H1 (cell line): ENCODE measurements around the gene TOP3A. TPM values are rescaled to one million over a fixed set of nuclear protein-coding genes. Genes with fewer than 3 reads are reported as not detected.
A peak's percentile ranks its signal among the peaks of the same experiment; 100 is the strongest.

Experiments used
- CTCF ChIA-PET: fragments of 300-600 bp; sonication (Branson Sonifier 250); formaldehyde crosslinking; loops from one replicate; lab custom pipeline; 2021; ENCODE audit not compliant: partially characterized antibody; lab: Charles Lee
- POLR2A ChIA-PET: fragments of 300-600 bp; sonication (Branson Sonifier 250); formaldehyde crosslinking; loops from one replicate; lab custom pipeline; 2021; ENCODE audit warnings: inconsistent platforms; ENCODE audit not compliant: partially characterized antibody; lab: Charles Lee
- DNase-seq, 2 experiments: peaks; one replicate each; pipeline versions ENCODE4 v3.0.0 to v3.0.0-alpha.2; 2010 to 2022; ENCODE audit warnings: low spot score in 2 of 2, low read depth in 1 of 2, mixed read lengths in 1 of 2
- FAIRE-seq: peaks from 2 replicates; lab custom pipeline; 2011; peaks lifted over from hg19 to GRCh38; lab: Jason Lieb, UNC
- H2AFZ ChIP-seq: 2 replicates; pipeline ENCODE4 v1.8.1; 2012; ENCODE audit warnings: low read length, inconsistent platforms
- H2AK5ac ChIP-seq: 2 replicates; pipeline ENCODE4 v1.6.1; 2013; ENCODE audit warnings: low read depth, low read length
- H2BK120ac ChIP-seq: replicated peaks from 2 replicates; pipeline ENCODE3; 2013; ENCODE audit warnings: low read depth, low read length, inconsistent platforms
- H2BK12ac ChIP-seq: 2 replicates; pipeline ENCODE4 v1.6.1; 2013; ENCODE audit warnings: low read depth, low read length
- H2BK15ac ChIP-seq: 2 replicates; pipeline ENCODE4 v1.6.1; 2013; ENCODE audit warnings: low read length
- H2BK20ac ChIP-seq: 2 replicates; pipeline ENCODE4 v1.6.1; 2013; ENCODE audit warnings: low read length
- H2BK5ac ChIP-seq: 2 replicates; pipeline ENCODE4 v1.6.1; 2013; ENCODE audit warnings: low read depth, low read length
- H3K14ac ChIP-seq: 2 replicates; pipeline ENCODE4 v1.6.1; 2013; ENCODE audit warnings: inconsistent platforms; ENCODE audit not compliant: insufficient read length
- H3K18ac ChIP-seq: 2 replicates; pipeline ENCODE4 v1.6.1; 2013; ENCODE audit warnings: low read length; ENCODE audit errors: extremely low read depth
- H3K23ac ChIP-seq: 2 replicates; pipeline ENCODE4 v1.6.1; 2013; ENCODE audit warnings: inconsistent platforms; ENCODE audit not compliant: insufficient read length
- H3K23me2 ChIP-seq: 2 replicates; pipeline ENCODE4 v1.6.1; 2013; ENCODE audit warnings: low read depth, low read length
- H3K27ac ChIP-seq: 2 replicates; pipeline ENCODE4 v1.6.1; 2011; ENCODE audit warnings: low read depth, low read length, inconsistent platforms
- H3K27me3 ChIP-seq, 4 experiments: replicated peaks in 1 of 4; 1 replicate in 1 of 4; 2 replicates in 3 of 4; pipeline versions ENCODE4 v1.6.1 to v1.8.1; 2011 to 2013; ENCODE audit warnings: low read length in 3 of 4, mild to moderate bottlenecking in 3 of 4, inconsistent platforms in 2 of 4, mixed read lengths in 2 of 4, moderate library complexity in 1 of 4; ENCODE audit not compliant: control insufficient read depth in 3 of 4, insufficient read depth in 3 of 4; ENCODE audit errors: extremely low read depth in 1 of 4
- H3K36me3 ChIP-seq, 4 experiments: 2 replicates each; pipeline versions ENCODE4 v1.6.1 to v1.8.1; 2011 to 2013; ENCODE audit warnings: mild to moderate bottlenecking in 4 of 4, low read length in 3 of 4, moderate library complexity in 2 of 4, control low read depth in 1 of 4, inconsistent platforms in 1 of 4; ENCODE audit not compliant: insufficient read depth in 4 of 4, control insufficient read depth in 2 of 4
- H3K4ac ChIP-seq: replicated peaks from 2 replicates; pipeline ENCODE3; 2013; ENCODE audit warnings: low read length, low read depth, mixed read lengths, inconsistent platforms; ENCODE audit not compliant: insufficient read length
- H3K4me1 ChIP-seq, 4 experiments: replicated peaks in 1 of 4; 1 replicate in 1 of 4; 2 replicates in 3 of 4; pipeline versions ENCODE4 v1.6.1 to v1.8.1; 2011 to 2013; ENCODE audit warnings: low read length in 3 of 4, inconsistent platforms in 2 of 4, mixed read lengths in 1 of 4; ENCODE audit not compliant: insufficient read depth in 4 of 4, control insufficient read depth in 3 of 4
- H3K4me2 ChIP-seq, 2 experiments: 2 replicates each; pipeline versions ENCODE4 v1.6.1 to v1.8.1; 2011 to 2013; ENCODE audit warnings: low read depth in 2 of 2, low read length in 2 of 2, control low read depth in 1 of 2, inconsistent platforms in 1 of 2, mild to moderate bottlenecking in 1 of 2; ENCODE audit not compliant: insufficient read depth in 1 of 2
- H3K4me3 ChIP-seq, 4 experiments: fragments of 200-600, 300-600 bp in 1 of 4; sonication (generic), shearing (Covaris generic), sonication (Bioruptor Twin) in 1 of 4; 2 replicates each; pipeline versions ENCODE4 v1.5.1 to v1.8.1; 2011 to 2016; ENCODE audit warnings: low read length in 4 of 4, low read depth in 3 of 4, control low read depth in 2 of 4, inconsistent platforms in 2 of 4, mild to moderate bottlenecking in 2 of 4, mixed read lengths in 1 of 4, moderate library complexity in 1 of 4; ENCODE audit not compliant: insufficient read depth in 2 of 4; ENCODE audit errors: extremely low read depth in 1 of 4
- H3K56ac ChIP-seq: replicated peaks from 2 replicates; pipeline ENCODE3; 2013; ENCODE audit warnings: low read depth, mild to moderate bottlenecking, mixed read lengths, low read length, inconsistent platforms; ENCODE audit not compliant: insufficient read length
- H3K79me1 ChIP-seq: 2 replicates; pipeline ENCODE4 v1.6.1; 2013; ENCODE audit warnings: low read depth, low read length, control low read depth
- H3K79me2 ChIP-seq, 2 experiments: 2 replicates each; pipeline versions ENCODE4 v1.6.1 to v1.8.1; 2012 to 2013; ENCODE audit warnings: low read length in 2 of 2, mild to moderate bottlenecking in 2 of 2, inconsistent platforms in 1 of 2; ENCODE audit not compliant: insufficient read depth in 2 of 2, control insufficient read depth in 1 of 2
- H3K9ac ChIP-seq, 4 experiments: replicated peaks in 1 of 4; 1 replicate in 1 of 4; 2 replicates in 3 of 4; pipeline versions ENCODE4 v1.6.1 to v1.8.1; 2011 to 2013; ENCODE audit warnings: low read depth in 3 of 4, low read length in 3 of 4, control low read depth in 2 of 4, mild to moderate bottlenecking in 2 of 4, moderate library complexity in 2 of 4, inconsistent platforms in 1 of 4; ENCODE audit errors: extremely low read depth in 1 of 4
- H3K9me3 ChIP-seq, 2 experiments: 2 replicates each; pipeline versions ENCODE4 v1.6.1 to v1.8.1; 2012 to 2013; ENCODE audit warnings: mild to moderate bottlenecking in 2 of 2, moderate library complexity in 2 of 2, control low read depth in 1 of 2, inconsistent platforms in 1 of 2, low read depth in 1 of 2, low read length in 1 of 2, mixed read lengths in 1 of 2; ENCODE audit not compliant: insufficient read depth in 2 of 2
- H4K20me1 ChIP-seq, 2 experiments: replicated peaks in 1 of 2; 2 replicates each; pipeline versions ENCODE3 to v1.8.1; 2011 to 2013; ENCODE audit warnings: inconsistent platforms in 2 of 2, low read length in 2 of 2, mild to moderate bottlenecking in 1 of 2; ENCODE audit not compliant: insufficient read depth in 2 of 2, control insufficient read depth in 1 of 2
- H4K5ac ChIP-seq: 2 replicates; pipeline ENCODE4 v1.6.1; 2013; ENCODE audit warnings: low read length, low read depth, mixed read lengths, inconsistent platforms; ENCODE audit not compliant: insufficient read length
- H4K8ac ChIP-seq: 2 replicates; pipeline ENCODE4 v1.8.0; 2013; ENCODE audit warnings: mild to moderate bottlenecking, moderate library complexity, low read length, inconsistent platforms; ENCODE audit not compliant: insufficient read depth; ENCODE audit errors: extremely low read depth
- H4K91ac ChIP-seq: replicated peaks from 2 replicates; pipeline ENCODE3; 2013; ENCODE audit warnings: low read length, mixed read lengths, inconsistent platforms; ENCODE audit not compliant: insufficient read length
- ASH2L ChIP-seq: fragments of 200-600, 300-600 bp; sonication (generic); IDR thresholded peaks from one replicate; pipeline ENCODE4 v1.7.1; 2017; ENCODE audit warnings: low read length
- CHD2 ChIP-seq: IDR thresholded peaks from 2 replicates; pipeline ENCODE4 v1.6.1; 2012; ENCODE audit warnings: low read length, improper control_type of control experiment
- JUN ChIP-seq: IDR thresholded peaks from 2 replicates; pipeline ENCODE4 v1.6.1; 2011; ENCODE audit warnings: low read depth, mild to moderate bottlenecking, improper control_type of control experiment, low read length
- KDM1A ChIP-seq: fragments of 200-600, 300-600 bp; sonication (generic); IDR thresholded peaks from 2 replicates; pipeline ENCODE4 v1.7.1; 2016; ENCODE audit warnings: mild to moderate bottlenecking, low read length, borderline replicate concordance
- RBBP5 ChIP-seq: IDR thresholded peaks from 2 replicates; pipeline ENCODE4 v1.7.1; 2012; ENCODE audit warnings: low read depth, mild to moderate bottlenecking, inconsistent platforms, low read length, moderate library complexity, borderline replicate concordance
- TAF1 ChIP-seq: IDR thresholded peaks from 2 replicates; pipeline ENCODE4 v1.6.1; 2011; ENCODE audit warnings: mild to moderate bottlenecking, low read depth, low read length
- WGBS, 2 experiments: shearing (Covaris generic) in 1 of 2; methylation state at CpG; one replicate each; pipeline versions ENCODE4 v1.1.6 to v1.1.7; 2013 to 2015; ENCODE audit warnings: low lambda C conversion rate in 2 of 2, mixed read lengths in 2 of 2, inconsistent platforms in 1 of 2, low coverage in 1 of 2, missing lambda C conversion rate in 1 of 2; ENCODE audit not compliant: insufficient replicate concordance in 2 of 2, insufficient coverage in 1 of 2, insufficient read length in 1 of 2; ENCODE audit errors: extremely low coverage in 1 of 2, missing lambda C conversion rate in 1 of 2; 5-methylcytosine and 5-hydroxymethylcytosine counted together
- polyA plus RNA-seq, 7 experiments: library from polyadenylated mRNA; depleted of rRNA in 3 of 7; stranded (reverse) in 5 of 7; unstranded in 2 of 7; fragments of >200 nt in 5 of 7; fragments of 200-250 nt in 2 of 7; gene quantifications; 1 replicate in 5 of 7; 2 replicates in 1 of 7; 4 replicates in 1 of 7; pipeline versions ENCODE4 v1.2.1 to v1.2.3, GENCODE V29; 2011 to 2013; ENCODE audit warnings: missing spikeins in 2 of 7, mixed read lengths in 2 of 7
- total RNA-seq: library from RNA; stranded (reverse); fragmentation: NEBNext Ultra II Directional; extraction: Animal tissue kit (Norgen Biotek cat#: 25700); gene quantifications from 2 replicates; pipeline ENCODE4 v1.2.1, GENCODE V29; 2021

TOP3A gene
- total and polyA plus RNA-seq, 2 of the 8 experiments (the other 6 are each of a cell fraction or from before 2014, with no cell fraction given), result 23.4 to 54.3 TPM

DNA sequence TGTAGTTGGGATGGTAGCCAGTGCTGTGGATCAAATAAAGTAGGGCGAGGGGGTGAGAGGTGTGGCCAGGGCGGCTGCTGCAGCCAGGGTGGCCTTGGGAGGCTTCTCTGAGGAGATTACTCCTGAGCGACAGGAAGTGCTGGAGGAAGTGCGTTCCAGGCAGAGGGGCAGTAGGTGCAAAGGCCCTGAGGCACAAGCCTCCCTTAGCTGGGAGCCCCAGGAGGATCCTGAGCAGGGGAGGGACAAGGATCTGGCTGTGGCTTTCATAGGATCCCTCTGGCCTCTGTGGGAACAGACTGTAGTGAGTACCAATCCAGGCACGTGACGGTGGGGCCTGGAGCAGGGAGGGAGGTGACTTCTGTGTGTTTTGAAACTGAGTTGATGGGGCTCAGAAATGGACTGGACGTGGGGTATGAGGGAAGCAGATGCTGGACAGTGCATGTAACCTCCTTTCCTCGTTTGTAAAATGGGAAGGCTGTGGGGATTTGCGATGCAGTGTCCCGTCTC is 86.6 kb downstream of the TOP3A start:
- Histone ChIP-seq H3K56ac (no peak overlapping the region), H3K79me2 (peaks cover 8 to 67% of the 10 kb centered on the region in 2 experiments), H3K18ac (no peak overlapping the region), H3K4me3 (no peak overlapping the region), H3K36me3 (peaks cover 0 to 9% (median 4%) of the 10 kb centered on the region in 4 experiments; a peak in 1 of 8 replicates), H4K91ac (no peak overlapping the region), H3K9me3 (no peaks in the 10 kb centered on the region), H3K9ac (no peak overlapping the region), H3K4me1 (peaks cover 0 to 18% (median 12%) of the 10 kb centered on the region in 4 experiments; a peak in 6 of 7 replicates), H2BK120ac (no peak overlapping the region), H3K14ac (no peak overlapping the region), H3K27ac (no peak overlapping the region), H2BK15ac (no peak overlapping the region), H3K4me2 (no peak overlapping the region), H2BK12ac (no peak overlapping the region), H2AFZ (no peak overlapping the region), H3K23me2 (peaks cover 13% of the 10 kb centered on the region), H3K27me3 (no peaks in the 10 kb centered on the region), H4K8ac (no peak overlapping the region), H3K4ac (no peak overlapping the region), H3K23ac (no peak overlapping the region), H2BK20ac (no peak overlapping the region), H2BK5ac (peak overlapping the region; percentile 78; the same call in 1 of the 2 replicates), H2AK5ac (peak overlapping the region; percentile 4; the same call in 1 of the 2 replicates), H4K20me1 (peaks cover 17 to 29% of the 10 kb centered on the region in 2 experiments), H4K5ac (no peak overlapping the region), H3K79me1 (peaks cover 49% of the 10 kb centered on the region)
- POLR2A ChIA-PET, result interaction anchor here (1.0 to 3.6 kb wide), 5 partner anchors 13 to 45 kb away, joined by 3 to 14 read pairs (median 8); partner anchors contain the start of genes ALKBH5, FLII and MIEF2
- no peak for DNase-seq
- CTCF ChIA-PET, result interaction anchor here (1.0 to 8.4 kb wide), 5 partner anchors 12 to 87 kb away, joined by 3 to 76 read pairs (median 4); no protein-coding TSS in a partner anchor
- 83% methylated on average over 10 of the region's 10 CpGs; no CpG with 5 or more reads in 1 of the 2 experiments for WGBS, 2 experiments
- FAIRE-seq, result no peak
- TF ChIP-seq KDM1A (peak; percentile 69; the same call in 1 of the 2 replicates), TAF1 (no peak), JUN (no peak), ASH2L (no peak), CHD2 (no peak), RBBP5 (no peak)
